Fibroblast of lung (primary cell): Measurements from ENCODE around the gene RHEB.

Source experiments
- EZH2 ChIP-seq: IDR thresholded peaks from 2 replicates; pipeline ENCODE4 v1.5.1; 2012; ENCODE audit warnings: low read length, control low read depth, mild to moderate bottlenecking; ENCODE audit errors: missing control alignments
- TF ChIP-seq, protein P1 (sequence below), 2 donors: IDR thresholded peaks in 1 of 2; conservative IDR thresholded peaks in 1 of 2; 1 replicate in 1 of 2; 2 replicates in 1 of 2; pipeline ENCODE4 v1.5.1; 2011 to 2012; ENCODE audit warnings: low read length in 2 of 2, control low read depth in 1 of 2, inconsistent platforms in 1 of 2, low read depth in 1 of 2, mild to moderate bottlenecking in 1 of 2

DNA sequence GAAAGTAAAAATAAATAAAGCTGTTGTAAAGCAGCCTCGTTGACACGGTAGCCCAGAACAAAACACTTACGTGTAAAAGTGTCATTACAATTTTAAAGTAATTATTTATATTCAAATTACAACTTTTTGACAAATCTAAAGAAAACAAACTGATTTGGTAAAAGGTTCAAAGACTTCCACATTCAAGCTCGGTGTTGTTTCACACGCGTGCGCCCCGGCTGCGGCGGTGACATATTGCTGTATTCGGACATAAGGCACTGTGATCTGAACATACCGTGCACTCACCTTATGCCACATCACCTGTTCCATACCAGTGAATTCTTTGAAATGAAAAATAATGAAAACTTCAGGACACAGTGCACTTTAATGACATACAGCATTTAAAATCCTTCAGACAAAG, 36.9 kb upstream of the RHEB start:
- TF ChIP-seq, protein P1, sequence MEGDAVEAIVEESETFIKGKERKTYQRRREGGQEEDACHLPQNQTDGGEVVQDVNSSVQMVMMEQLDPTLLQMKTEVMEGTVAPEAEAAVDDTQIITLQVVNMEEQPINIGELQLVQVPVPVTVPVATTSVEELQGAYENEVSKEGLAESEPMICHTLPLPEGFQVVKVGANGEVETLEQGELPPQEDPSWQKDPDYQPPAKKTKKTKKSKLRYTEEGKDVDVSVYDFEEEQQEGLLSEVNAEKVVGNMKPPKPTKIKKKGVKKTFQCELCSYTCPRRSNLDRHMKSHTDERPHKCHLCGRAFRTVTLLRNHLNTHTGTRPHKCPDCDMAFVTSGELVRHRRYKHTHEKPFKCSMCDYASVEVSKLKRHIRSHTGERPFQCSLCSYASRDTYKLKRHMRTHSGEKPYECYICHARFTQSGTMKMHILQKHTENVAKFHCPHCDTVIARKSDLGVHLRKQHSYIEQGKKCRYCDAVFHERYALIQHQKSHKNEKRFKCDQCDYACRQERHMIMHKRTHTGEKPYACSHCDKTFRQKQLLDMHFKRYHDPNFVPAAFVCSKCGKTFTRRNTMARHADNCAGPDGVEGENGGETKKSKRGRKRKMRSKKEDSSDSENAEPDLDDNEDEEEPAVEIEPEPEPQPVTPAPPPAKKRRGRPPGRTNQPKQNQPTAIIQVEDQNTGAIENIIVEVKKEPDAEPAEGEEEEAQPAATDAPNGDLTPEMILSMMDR (conservative IDR thresholded peaks at IDR 0.05 in 1 of 2, IDR thresholded peaks at IDR 0.05 in 1 of 2; ENCODE audit: low read depth in 1 of 2, low read length in 2 of 2), result no peak
- TF ChIP-seq EZH2, result no peak
